ENCODE results near the gene FILIP1L.

FILIP1L gene

DNA sequence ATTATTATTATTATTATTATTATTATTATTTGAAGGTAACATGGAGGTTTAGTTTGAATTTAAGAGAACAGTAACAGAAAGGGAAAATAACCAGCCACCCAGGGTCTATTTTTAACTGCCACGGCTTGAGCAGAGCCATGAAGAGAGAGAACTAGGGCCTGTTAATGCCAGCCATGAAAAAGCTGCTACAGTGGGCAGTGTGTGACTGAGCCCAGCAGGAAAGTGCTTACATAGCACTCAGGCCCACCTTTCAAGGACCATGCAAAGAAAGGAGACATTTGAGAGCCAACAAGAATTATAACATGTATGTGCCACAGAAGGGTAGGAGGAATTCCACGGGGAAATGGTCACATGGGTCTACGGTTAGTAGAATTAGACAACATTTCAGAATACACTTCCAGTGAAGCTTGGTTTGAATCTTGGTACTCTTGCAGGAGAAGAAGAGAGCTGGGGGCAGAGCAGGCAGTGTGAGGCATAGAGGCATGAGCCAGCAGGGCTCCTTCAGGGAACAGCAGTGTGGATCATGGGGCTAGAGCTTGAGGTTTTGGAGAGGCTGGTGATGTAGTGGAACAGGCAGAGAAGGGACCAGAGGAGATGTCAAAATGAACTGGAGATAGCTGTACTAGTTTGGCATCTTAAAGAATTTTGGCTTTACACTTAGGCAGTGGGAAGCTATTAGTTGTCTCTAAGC, 155.9 kb downstream of the FILIP1L start:
- Histone ChIP-seq H3K4me1 (ENCODE audit: control insufficient read depth, insufficient read depth, low read length) (no peaks in the 10 kb centered on the region), H3K36me3 (ENCODE audit: control insufficient read depth, insufficient read depth, low read length) (no peaks in the 10 kb centered on the region), H3K9ac (ENCODE audit: low read length) (no peak overlapping the region), H3K9me3 (ENCODE audit: control insufficient read depth, insufficient read depth, low read depth, low read length) (no peaks in the 10 kb centered on the region), H3K27me3 (ENCODE audit: control insufficient read depth, insufficient read depth, low read length) (no peaks in the 10 kb centered on the region), H3K4me3 (ENCODE audit: low read depth, low read length) (no peak overlapping the region), H3K27ac (ENCODE audit: low read depth, low read length) (no peak overlapping the region)

DNA sequence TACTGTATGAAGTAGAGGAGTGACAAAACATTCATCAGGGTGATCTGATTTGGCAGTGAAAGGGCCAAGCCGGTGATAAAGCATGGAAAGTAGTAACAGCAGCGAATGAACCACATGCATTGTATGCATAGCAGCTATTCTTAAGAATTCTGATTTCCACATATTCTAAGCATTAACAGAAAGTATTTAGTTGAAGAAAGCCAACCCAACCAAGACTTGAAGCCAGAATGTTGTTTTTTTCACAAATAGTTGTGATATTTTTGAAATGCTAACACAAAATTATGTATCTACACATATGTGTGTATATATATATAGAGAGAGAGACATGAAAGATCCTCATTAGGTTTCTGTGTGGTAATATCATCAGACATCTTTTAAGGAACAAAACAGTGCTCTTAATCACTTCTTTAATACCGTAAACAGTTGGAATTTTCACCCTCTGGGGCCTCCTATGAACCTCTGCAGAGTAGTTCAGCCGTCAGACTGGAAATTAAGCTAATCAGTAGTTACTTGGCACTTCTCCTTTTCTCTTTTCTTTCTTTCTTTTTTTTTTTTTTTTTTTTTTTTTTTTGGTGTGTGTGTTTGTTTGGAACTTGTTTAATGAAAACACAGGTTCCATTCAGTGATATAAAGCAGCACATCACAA, 157.0 kb downstream of the FILIP1L start:
- Histone ChIP-seq H3K27me3 (ENCODE audit: control insufficient read depth, insufficient read depth, low read length) (no peaks in the 10 kb centered on the region), H3K27ac (ENCODE audit: low read depth, low read length) (no peak overlapping the region), H3K9ac (ENCODE audit: low read length) (no peak overlapping the region), H3K4me1 (ENCODE audit: control insufficient read depth, insufficient read depth, low read length) (no peaks in the 10 kb centered on the region), H3K4me3 (ENCODE audit: low read depth, low read length) (no peak overlapping the region), H3K9me3 (ENCODE audit: control insufficient read depth, insufficient read depth, low read depth, low read length) (no peaks in the 10 kb centered on the region), H3K36me3 (ENCODE audit: control insufficient read depth, insufficient read depth, low read length) (no peaks in the 10 kb centered on the region)

DNA sequence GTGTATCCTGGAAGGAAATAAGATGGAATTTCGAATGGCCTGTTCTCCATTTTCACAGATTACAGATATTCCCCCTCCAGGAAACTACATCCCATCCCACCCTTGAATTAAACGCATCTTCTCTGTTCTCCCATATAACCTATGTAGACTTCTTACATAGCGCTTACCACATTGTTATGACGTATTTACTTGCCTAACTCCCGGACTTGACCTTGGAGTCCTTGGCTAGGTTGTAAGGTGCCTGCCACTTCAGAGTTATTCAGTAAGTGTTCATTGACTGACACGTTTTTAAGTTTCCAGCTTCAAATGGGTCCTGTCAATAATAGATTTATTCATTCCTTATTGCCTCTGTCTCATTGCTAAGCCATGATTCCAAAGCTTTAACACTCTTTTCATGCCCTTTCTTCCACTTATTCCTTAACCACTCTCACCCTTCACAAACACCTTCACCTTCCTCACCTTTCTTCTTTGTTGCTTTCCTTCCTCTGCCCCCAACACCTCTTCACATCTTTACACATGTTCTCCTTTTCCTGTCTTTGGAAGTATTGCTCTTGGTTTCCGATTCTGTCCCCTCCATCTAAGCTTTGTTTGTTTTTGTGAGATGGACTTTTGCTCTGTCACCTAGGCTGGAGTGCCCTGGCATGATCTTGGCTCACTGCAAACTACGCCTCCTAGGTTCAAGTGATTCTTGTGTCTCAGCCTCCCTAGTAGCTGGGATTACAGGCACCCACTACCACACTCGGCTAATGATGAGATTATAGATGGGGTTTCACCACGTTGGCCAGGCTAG, 158.3 kb downstream of the FILIP1L start:
- H3K4me3 ChIP-seq (ENCODE audit: low read depth, low read length), result no peak overlapping the region
- no peak overlapping the region for H3K27ac ChIP-seq (ENCODE audit: low read depth, low read length)
- H3K36me3 ChIP-seq (ENCODE audit: control insufficient read depth, insufficient read depth, low read length), result no peaks in the 10 kb centered on the region
- no peaks in the 10 kb centered on the region for H3K27me3 ChIP-seq (ENCODE audit: control insufficient read depth, insufficient read depth, low read length)
- no peaks in the 10 kb centered on the region for H3K4me1 ChIP-seq (ENCODE audit: control insufficient read depth, insufficient read depth, low read length)
- H3K9me3 ChIP-seq (ENCODE audit: control insufficient read depth, insufficient read depth, low read depth, low read length), result no peaks in the 10 kb centered on the region
- no peak overlapping the region for H3K9ac ChIP-seq (ENCODE audit: low read length)

DNA sequence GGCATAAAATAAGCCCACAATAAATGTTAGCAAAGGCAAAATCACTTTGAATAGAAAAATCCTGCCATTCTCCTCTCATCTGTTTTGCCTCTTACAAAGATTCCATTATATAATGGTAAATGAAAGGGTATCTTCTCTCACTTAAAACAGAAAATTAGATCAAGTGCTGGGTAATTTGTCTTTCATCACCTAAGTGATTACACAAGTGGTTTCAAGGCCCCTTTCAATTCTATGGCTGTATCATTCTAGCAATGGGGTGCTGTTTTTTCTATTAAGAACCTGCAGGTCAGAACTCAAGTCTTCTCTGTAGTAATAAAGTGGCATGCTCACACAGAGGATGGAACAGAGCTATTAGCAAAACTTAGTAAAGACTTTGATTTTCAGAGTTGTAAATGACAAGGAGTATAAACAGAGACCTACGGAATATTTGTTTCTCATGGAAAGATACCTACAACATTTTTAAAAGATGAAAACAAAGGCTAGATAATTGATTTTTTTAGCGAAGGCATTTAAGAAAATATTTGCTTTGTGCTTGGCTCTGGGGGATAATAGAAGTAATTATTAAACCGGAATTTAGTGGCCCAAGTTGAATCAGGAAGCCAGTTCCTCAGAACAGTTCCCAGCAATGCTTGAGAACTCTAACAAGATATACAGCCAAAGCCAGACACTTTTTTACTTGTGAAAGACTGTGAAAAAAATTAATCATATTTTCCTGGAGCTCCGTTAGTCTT, 159.2 kb downstream of the FILIP1L start:
- Histone ChIP-seq H3K27me3 (ENCODE audit: control insufficient read depth, insufficient read depth, low read length) (no peaks in the 10 kb centered on the region), H3K4me1 (ENCODE audit: control insufficient read depth, insufficient read depth, low read length) (no peaks in the 10 kb centered on the region), H3K4me3 (ENCODE audit: low read depth, low read length) (no peak overlapping the region), H3K36me3 (ENCODE audit: control insufficient read depth, insufficient read depth, low read length) (no peaks in the 10 kb centered on the region), H3K9ac (ENCODE audit: low read length) (no peak overlapping the region), H3K27ac (ENCODE audit: low read depth, low read length) (no peak overlapping the region), H3K9me3 (ENCODE audit: control insufficient read depth, insufficient read depth, low read depth, low read length) (no peaks in the 10 kb centered on the region)

DNA sequence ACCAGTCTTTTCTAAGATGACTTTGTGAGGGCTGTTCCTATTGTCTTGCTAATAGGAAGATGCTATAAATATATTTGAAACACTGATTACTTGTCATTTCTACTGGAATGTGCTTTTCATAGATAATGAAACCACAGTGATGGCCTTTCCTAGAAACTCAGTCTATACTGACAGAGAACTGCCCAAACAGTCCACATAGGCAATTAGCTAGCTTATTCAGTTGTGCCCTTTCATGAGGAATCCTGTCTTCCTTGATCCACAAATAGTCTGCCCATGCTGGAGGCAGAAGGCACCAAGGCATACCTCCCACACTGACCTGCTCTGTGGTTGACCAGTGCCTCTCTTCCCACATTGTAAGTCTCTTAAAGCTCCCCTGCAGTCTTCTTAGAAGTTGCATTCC, 160.7 kb downstream of the FILIP1L start:
- H3K9ac ChIP-seq (ENCODE audit: low read length), result no peak overlapping the region
- no peaks in the 10 kb centered on the region for H3K9me3 ChIP-seq (ENCODE audit: control insufficient read depth, insufficient read depth, low read depth, low read length)
- H3K27me3 ChIP-seq (ENCODE audit: control insufficient read depth, insufficient read depth, low read length), result no peaks in the 10 kb centered on the region
- H3K4me3 ChIP-seq (ENCODE audit: low read depth, low read length), result no peak overlapping the region
- no peak overlapping the region for H3K27ac ChIP-seq (ENCODE audit: low read depth, low read length)
- H3K36me3 ChIP-seq (ENCODE audit: control insufficient read depth, insufficient read depth, low read length), result no peaks in the 10 kb centered on the region
- H3K4me1 ChIP-seq (ENCODE audit: control insufficient read depth, insufficient read depth, low read length), result no peaks in the 10 kb centered on the region

DNA sequence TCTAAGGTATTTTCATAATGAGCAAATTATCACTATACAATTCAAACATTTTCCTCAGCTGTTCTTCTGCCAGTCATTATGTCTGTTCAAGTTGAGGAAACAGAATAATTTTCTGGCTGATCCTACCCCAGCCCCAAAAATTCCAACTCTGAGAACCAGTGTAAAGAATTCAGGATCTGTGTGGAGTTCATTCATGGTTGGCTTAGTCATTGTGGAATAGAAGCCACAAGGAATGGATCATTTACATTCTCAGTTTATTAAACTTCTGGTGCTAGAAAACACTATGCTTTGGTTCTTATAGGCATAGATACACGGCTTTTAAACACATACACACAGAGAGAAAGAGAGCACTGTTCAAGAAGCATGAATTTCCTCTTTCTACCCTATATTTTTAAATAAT, 162.0 kb downstream of the FILIP1L start:
- H3K9me3 ChIP-seq (ENCODE audit: control insufficient read depth, insufficient read depth, low read depth, low read length), result no peaks in the 10 kb centered on the region
- H3K4me3 ChIP-seq (ENCODE audit: low read depth, low read length), result no peak overlapping the region
- no peaks in the 10 kb centered on the region for H3K4me1 ChIP-seq (ENCODE audit: control insufficient read depth, insufficient read depth, low read length)
- no peaks in the 10 kb centered on the region for H3K36me3 ChIP-seq (ENCODE audit: control insufficient read depth, insufficient read depth, low read length)
- no peaks in the 10 kb centered on the region for H3K27me3 ChIP-seq (ENCODE audit: control insufficient read depth, insufficient read depth, low read length)
- H3K9ac ChIP-seq (ENCODE audit: low read length), result no peak overlapping the region
- H3K27ac ChIP-seq (ENCODE audit: low read depth, low read length), result no peak overlapping the region

DNA sequence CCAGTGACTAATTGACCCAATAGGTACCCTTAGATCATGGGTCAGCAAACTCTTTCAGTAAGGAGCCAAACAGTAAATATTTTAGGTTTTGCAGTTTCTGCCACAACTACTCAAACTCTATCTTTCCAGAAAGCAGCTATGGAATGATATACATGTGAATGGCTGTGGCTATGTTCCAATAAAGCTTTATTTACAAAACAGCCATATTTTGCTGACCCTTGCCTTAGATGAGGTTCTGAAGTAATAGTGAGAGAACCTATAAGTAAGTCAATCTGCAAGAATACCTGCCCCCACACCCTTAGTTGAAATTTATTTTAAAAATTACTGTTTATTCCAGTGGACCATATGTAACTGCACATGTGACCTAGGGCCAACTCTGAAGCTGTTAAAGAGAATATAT, 162.6 kb downstream of the FILIP1L start:
- Histone ChIP-seq H3K27ac (ENCODE audit: low read depth, low read length) (no peak overlapping the region), H3K27me3 (ENCODE audit: control insufficient read depth, insufficient read depth, low read length) (no peaks in the 10 kb centered on the region), H3K9me3 (ENCODE audit: control insufficient read depth, insufficient read depth, low read depth, low read length) (no peaks in the 10 kb centered on the region), H3K9ac (ENCODE audit: low read length) (no peak overlapping the region), H3K4me1 (ENCODE audit: control insufficient read depth, insufficient read depth, low read length) (no peaks in the 10 kb centered on the region), H3K36me3 (ENCODE audit: control insufficient read depth, insufficient read depth, low read length) (no peaks in the 10 kb centered on the region), H3K4me3 (ENCODE audit: low read depth, low read length) (no peak overlapping the region)

DNA sequence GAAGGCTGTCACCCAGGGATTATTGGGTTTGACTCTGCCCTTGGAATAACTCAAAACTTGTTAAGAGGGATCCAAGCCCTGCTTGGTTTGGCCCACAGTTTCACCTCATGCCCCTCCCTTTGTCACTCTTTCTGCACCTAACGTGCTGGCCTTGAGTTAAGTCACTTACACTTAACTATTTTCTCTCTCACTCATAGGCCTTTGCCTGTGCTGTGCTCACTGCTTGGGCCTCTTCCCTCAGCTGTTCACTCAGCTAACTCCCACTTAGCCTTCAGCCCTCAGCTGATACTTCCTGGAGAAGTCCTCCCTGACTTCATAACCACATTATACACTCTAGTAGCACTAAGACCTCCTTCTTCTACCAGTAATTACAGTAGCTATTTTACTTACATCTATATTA, 163.4 kb downstream of the FILIP1L start:
- no peaks in the 10 kb centered on the region for H3K27me3 ChIP-seq (ENCODE audit: control insufficient read depth, insufficient read depth, low read length)
- H3K9ac ChIP-seq (ENCODE audit: low read length), result no peak overlapping the region
- no peak overlapping the region for H3K4me3 ChIP-seq (ENCODE audit: low read depth, low read length)
- H3K4me1 ChIP-seq (ENCODE audit: control insufficient read depth, insufficient read depth, low read length), result no peaks in the 10 kb centered on the region
- no peak overlapping the region for H3K27ac ChIP-seq (ENCODE audit: low read depth, low read length)
- no peaks in the 10 kb centered on the region for H3K36me3 ChIP-seq (ENCODE audit: control insufficient read depth, insufficient read depth, low read length)
- H3K9me3 ChIP-seq (ENCODE audit: control insufficient read depth, insufficient read depth, low read depth, low read length), result no peaks in the 10 kb centered on the region

DNA sequence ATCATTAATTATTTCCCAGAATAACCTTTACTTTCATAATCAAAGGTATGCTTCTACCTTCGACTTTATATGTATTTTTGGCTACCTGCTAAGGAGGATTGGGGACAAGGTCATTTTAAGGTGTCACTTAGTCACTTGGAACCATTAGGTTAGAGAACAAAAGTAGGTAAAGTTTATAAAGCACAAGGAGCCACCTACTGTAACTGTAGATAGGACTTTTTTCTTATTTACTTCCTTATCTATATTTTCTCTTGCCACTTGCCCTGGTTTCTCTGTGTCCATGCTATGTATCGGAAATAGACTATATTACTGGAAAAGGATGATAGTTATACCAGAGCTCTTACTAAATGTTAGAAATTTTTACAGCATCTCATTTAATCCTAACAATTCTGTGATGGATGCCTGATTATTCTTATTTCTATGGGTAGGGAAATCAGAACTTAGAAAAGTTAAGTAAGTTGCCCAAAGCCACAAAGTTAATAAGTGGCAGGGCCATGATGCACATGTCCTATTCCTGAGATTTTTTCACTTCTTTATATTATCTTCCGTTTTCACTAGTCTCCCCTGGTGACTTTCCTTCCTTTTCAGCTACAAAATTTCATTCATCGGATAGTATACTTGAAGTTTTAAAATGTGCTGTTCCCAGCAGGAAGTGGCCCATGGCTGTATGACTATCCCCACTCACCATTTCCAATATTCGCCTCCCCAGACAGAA, 164.2 kb downstream of the FILIP1L start:
- no peak overlapping the region for H3K9ac ChIP-seq (ENCODE audit: low read length)
- H3K4me3 ChIP-seq (ENCODE audit: low read depth, low read length), result no peak overlapping the region
- H3K27me3 ChIP-seq (ENCODE audit: control insufficient read depth, insufficient read depth, low read length), result no peaks in the 10 kb centered on the region
- H3K36me3 ChIP-seq (ENCODE audit: control insufficient read depth, insufficient read depth, low read length), result no peaks in the 10 kb centered on the region
- H3K4me1 ChIP-seq (ENCODE audit: control insufficient read depth, insufficient read depth, low read length), result peaks cover 7% of the 10 kb centered on the region
- H3K27ac ChIP-seq (ENCODE audit: low read depth, low read length), result no peak overlapping the region
- H3K9me3 ChIP-seq (ENCODE audit: control insufficient read depth, insufficient read depth, low read depth, low read length), result no peaks in the 10 kb centered on the region

DNA sequence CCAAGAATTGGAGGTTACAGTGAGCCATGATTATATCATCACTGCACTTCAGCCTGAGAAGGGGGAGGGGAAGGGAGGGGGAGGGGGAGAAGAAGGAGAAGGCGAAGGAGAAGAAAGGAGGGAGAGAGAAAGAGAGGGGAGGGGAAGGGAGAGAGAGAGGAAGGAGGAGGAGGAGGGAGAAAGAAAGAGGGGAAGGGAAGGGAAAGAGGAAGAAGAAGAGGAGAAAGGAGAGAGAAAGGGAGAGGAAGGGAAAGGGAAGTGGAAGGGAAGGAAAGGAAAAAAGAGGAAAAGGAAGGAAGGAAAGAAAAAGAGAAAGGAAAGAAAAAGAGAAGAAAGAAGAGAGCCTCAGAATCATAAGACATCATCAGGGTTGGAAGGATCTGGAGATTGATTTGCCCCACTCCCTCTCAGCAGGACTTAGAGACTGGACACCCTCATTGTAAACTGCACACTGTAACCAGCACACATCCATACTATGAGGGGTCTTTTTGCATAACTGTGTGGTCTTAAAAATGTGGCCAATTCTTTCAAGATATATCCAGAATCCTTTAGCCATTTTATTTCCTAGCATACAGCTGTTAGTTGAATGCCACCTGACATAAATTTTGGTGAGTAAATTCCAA, 165.7 kb downstream of the FILIP1L start:
- Histone ChIP-seq H3K9ac (ENCODE audit: low read length) (no peak overlapping the region), H3K27ac (ENCODE audit: low read depth, low read length) (no peak overlapping the region), H3K4me3 (ENCODE audit: low read depth, low read length) (no peak overlapping the region), H3K36me3 (ENCODE audit: control insufficient read depth, insufficient read depth, low read length) (no peaks in the 10 kb centered on the region), H3K9me3 (ENCODE audit: control insufficient read depth, insufficient read depth, low read depth, low read length) (no peaks in the 10 kb centered on the region), H3K4me1 (ENCODE audit: control insufficient read depth, insufficient read depth, low read length) (peaks cover 19% of the 10 kb centered on the region), H3K27me3 (ENCODE audit: control insufficient read depth, insufficient read depth, low read length) (no peaks in the 10 kb centered on the region)

Data from HUES6 (cell line).